CD4-positive, alpha-beta T cell treated with Interleukin-1 beta for 1 hour (primary cell): ENCODE measurements around the gene SHC4.
"Not testable (repeated sequence)": the region's sequence is repeated elsewhere in the genome, so short reads cannot be mapped to it uniquely, and the experiment has no call there.

ENCODE experiments used
- DNase-seq, 2 donors: peaks; one replicate each; pipeline ENCODE4 v3.0.0-alpha.2; 2020 to 2022

The SHC4 gene

GRCh38 chr15:48922046-48922445, 41.7 kb downstream of the SHC4 start:
- DNase-seq: no peak

GRCh38 chr15:48916721-48917120, 47.0 kb downstream of the SHC4 start:
- no peak for DNase-seq

GRCh38 chr15:48915861-48916260, 47.9 kb downstream of the SHC4 start:
- no peak for DNase-seq

- DNase-seq: no peak
These were observed 49.0 kb downstream of the SHC4 start for GRCh38 chr15:48914717-48915116.

- DNase-seq: no peak
These were observed 50.6 kb downstream of the SHC4 start for GRCh38 chr15:48913141-48913540.

- not testable (repeated sequence) for DNase-seq
These were observed 53.2 kb downstream of the SHC4 start for GRCh38 chr15:48910554-48910953.

GRCh38 chr15:48909313-48909712, 54.4 kb downstream of the SHC4 start:
- DNase-seq: not testable (repeated sequence)

GRCh38 chr15:48905847-48906246, 57.9 kb downstream of the SHC4 start:
- no peak for DNase-seq

- no peak for DNase-seq
These were observed 58.5 kb downstream of the SHC4 start for GRCh38 chr15:48905216-48905615.

- no peak for DNase-seq
These were observed 59.0 kb downstream of the SHC4 start for GRCh38 chr15:48904758-48905157.

GRCh38 chr15:48899793-48900192, 63.9 kb downstream of the SHC4 start:
- no peak for DNase-seq

GRCh38 chr15:48898446-48898845, 65.3 kb downstream of the SHC4 start:
- DNase-seq: no peak

GRCh38 chr15:48898032-48898431, 65.7 kb downstream of the SHC4 start:
- DNase-seq: no peak

- no peak for DNase-seq
These were observed 66.6 kb downstream of the SHC4 start for GRCh38 chr15:48896869-48897814.

- DNase-seq: no peak
These were observed 70.4 kb downstream of the SHC4 start for GRCh38 chr15:48893311-48893710.

GRCh38 chr15:48891232-48891765, 72.4 kb downstream of the SHC4 start:
- no peak for DNase-seq

GRCh38 chr15:48890375-48890972, 73.2 kb downstream of the SHC4 start:
- DNase-seq: no peak

GRCh38 chr15:48889925-48890324, 73.8 kb downstream of the SHC4 start:
- DNase-seq: no peak

- no peak for DNase-seq
These were observed 74.9 kb downstream of the SHC4 start for GRCh38 chr15:48888836-48889235.

GRCh38 chr15:48888191-48888590, 75.5 kb downstream of the SHC4 start:
- no peak for DNase-seq

GRCh38 chr15:48887144-48887543, 76.6 kb downstream of the SHC4 start:
- DNase-seq: no peak

GRCh38 chr15:48883699-48884098, 80.0 kb downstream of the SHC4 start:
- no peak for DNase-seq

GRCh38 chr15:48880070-48880634, 83.6 kb downstream of the SHC4 start:
- DNase-seq: no peak
